B cell (primary cell): ENCODE results near the gene TLR4.

Source experiments
- CTCF ChIP-seq: fragments of 200-600 bp; IDR thresholded peaks from one replicate; pipeline ENCODE4 v1.8.0; 2022; ENCODE audit warnings: antibody characterized with exemption, mild to moderate bottlenecking
- EZH2 ChIP-seq: IDR thresholded peaks from 2 replicates; pipeline ENCODE4 v1.6.1; 2012; ENCODE audit warnings: borderline replicate concordance, low read depth, mild to moderate bottlenecking, moderate library complexity, low read length; ENCODE audit not compliant: insufficient read depth, poor library complexity, severe bottlenecking

GRCh38 chr9:117719161-117719920, 15.1 kb downstream of the TLR4 start:
- TF ChIP-seq CTCF, result no peak
- no peak for TF ChIP-seq EZH2
